GM12892 (cell line): ENCODE results near the gene APH1B.
"Not testable (repeated sequence)": the region's sequence is repeated elsewhere in the genome, so short reads cannot be mapped to it uniquely, and the experiment has no call there.

Experiments used
- POLR2A ChIP-seq: IDR thresholded peaks from 2 replicates; pipeline ENCODE4 v1.6.1; 2011; ENCODE audit warnings: low read depth, low read length, control low read depth
- POLR2AphosphoS5 ChIP-seq: IDR thresholded peaks from 2 replicates; pipeline ENCODE4 v1.6.1; 2011; ENCODE audit warnings: low read depth, low read length, control low read depth

DNA sequence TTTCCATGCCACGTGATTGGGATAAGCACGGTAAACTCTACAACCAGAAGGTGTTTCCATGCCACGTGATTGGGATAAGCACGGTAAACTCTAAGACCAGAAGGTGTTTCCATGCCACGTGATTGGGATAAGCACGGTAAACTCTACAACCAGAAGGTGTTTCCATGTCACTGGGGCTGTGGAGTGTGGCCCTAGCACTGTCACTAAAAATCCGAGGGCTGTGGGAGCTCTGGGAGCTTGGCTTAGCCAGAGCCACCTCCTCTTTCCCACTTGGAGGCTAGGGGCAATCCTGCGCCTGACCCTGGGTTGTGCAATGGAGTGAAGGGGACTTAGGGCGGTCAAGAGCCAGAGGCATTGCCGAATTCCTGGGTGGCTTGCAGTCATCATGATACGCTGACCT, 43.6 kb downstream of the APH1B start:
- not testable (repeated sequence) for TF ChIP-seq POLR2A, POLR2AphosphoS5
